ENCODE results near the gene WWTR1. TPM values are rescaled to one million over a fixed set of nuclear protein-coding genes. Genes with fewer than 3 reads are reported as not detected.

WWTR1 gene
- total and polyA plus RNA-seq, 2 of the 8 experiments (the other 6 are each of a cell fraction or from before 2014, with no cell fraction given), result 15.7 to 18.6 TPM

- TF ChIP-seq ASH2L (IDR thresholded peaks at IDR 0.05; ENCODE audit: low read length), result no peak
Observed at GRCh38 chr3:149586871-149587270, 71.0 kb downstream of the WWTR1 start (continued).
